ENCODE measurements around the gene LGALS7B.

The LGALS7B gene

DNA sequence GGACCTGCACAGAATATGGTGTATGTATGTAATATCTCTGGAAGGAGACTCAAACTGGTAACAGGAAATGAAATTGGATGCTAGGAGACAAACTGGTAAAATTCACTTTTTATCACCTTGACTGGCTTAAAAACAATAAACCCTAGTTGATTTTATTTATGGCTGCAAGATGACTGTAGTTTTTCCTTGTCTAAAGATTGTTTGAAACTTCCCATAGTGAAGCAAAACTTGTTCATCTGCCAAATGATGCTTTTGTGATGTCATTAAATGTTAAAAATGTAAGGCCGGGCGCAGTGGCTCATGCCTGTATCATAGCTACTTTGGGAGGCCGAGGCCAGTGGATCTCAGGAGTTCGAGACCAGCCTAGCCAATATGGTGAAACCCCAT is 45.1 kb downstream of the LGALS7B start:
- H3K4me3 ChIP-seq (ENCODE audit: low read depth, low read length, poor library complexity, severe bottlenecking), result no peak overlapping the region
- no peaks in the 10 kb centered on the region for H4K20me1 ChIP-seq (ENCODE audit: insufficient read depth, low read length)
- no peak overlapping the region for H3K4me2 ChIP-seq (ENCODE audit: low read length)
- peaks cover 51% of the 10 kb centered on the region for H3K36me3 ChIP-seq (ENCODE audit: insufficient read depth, low read length)
- no peak for TF ChIP-seq EZH2 (IDR thresholded peaks at IDR 0.05; ENCODE audit: borderline replicate concordance, low read length)
- TF ChIP-seq, protein P1, sequence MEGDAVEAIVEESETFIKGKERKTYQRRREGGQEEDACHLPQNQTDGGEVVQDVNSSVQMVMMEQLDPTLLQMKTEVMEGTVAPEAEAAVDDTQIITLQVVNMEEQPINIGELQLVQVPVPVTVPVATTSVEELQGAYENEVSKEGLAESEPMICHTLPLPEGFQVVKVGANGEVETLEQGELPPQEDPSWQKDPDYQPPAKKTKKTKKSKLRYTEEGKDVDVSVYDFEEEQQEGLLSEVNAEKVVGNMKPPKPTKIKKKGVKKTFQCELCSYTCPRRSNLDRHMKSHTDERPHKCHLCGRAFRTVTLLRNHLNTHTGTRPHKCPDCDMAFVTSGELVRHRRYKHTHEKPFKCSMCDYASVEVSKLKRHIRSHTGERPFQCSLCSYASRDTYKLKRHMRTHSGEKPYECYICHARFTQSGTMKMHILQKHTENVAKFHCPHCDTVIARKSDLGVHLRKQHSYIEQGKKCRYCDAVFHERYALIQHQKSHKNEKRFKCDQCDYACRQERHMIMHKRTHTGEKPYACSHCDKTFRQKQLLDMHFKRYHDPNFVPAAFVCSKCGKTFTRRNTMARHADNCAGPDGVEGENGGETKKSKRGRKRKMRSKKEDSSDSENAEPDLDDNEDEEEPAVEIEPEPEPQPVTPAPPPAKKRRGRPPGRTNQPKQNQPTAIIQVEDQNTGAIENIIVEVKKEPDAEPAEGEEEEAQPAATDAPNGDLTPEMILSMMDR (IDR thresholded peaks at IDR 0.05; ENCODE audit: low read length), result no peak
- H3K9me3 ChIP-seq (ENCODE audit: low read length), result no peaks in the 10 kb centered on the region
- no peaks in the 10 kb centered on the region for H3K79me2 ChIP-seq (ENCODE audit: insufficient read depth, low read length)
- no peaks in the 10 kb centered on the region for H3K27me3 ChIP-seq (ENCODE audit: insufficient read depth, low read length)
- no peak overlapping the region for H2AFZ ChIP-seq (ENCODE audit: low read length)
- no peak overlapping the region for H3K9ac ChIP-seq (ENCODE audit: low read length)
- no peaks in the 10 kb centered on the region for H3K9me2 ChIP-seq (ENCODE audit: low read depth, low read length)
- peaks cover 23% of the 10 kb centered on the region for H3K4me1 ChIP-seq (ENCODE audit: insufficient read depth, low read length, severe bottlenecking)
- H3F3A ChIP-seq (ENCODE audit: insufficient read depth, low read length), result peaks cover 17% of the 10 kb centered on the region
- H3K27ac ChIP-seq (ENCODE audit: low read depth, low read length, poor library complexity, severe bottlenecking), result peak overlapping the region; percentile 28

DNA sequence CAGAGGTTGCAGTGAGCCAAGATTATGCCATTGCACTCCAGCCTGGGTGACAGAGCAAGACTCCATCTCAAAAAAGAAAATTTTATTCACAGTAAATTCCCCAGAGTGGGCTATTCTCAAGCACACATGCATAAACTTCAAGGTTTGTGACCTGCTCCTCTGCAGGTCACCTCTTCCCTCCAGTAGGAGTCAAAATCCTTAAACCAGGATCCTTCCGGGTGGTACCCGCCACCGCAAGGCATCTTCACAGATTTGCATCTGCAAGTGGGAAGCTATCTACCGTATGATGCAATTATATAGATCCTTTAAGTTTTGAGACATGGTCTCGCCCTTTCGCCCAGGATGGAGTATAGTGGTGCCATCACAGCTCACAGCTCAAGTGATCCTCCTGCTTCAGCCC is 45.6 kb downstream of the LGALS7B start:
- Histone ChIP-seq H3K9ac (ENCODE audit: low read length) (no peak overlapping the region), H3F3A (ENCODE audit: insufficient read depth, low read length) (peaks cover 17% of the 10 kb centered on the region), H3K4me3 (ENCODE audit: low read depth, low read length, poor library complexity, severe bottlenecking) (no peak overlapping the region), H3K36me3 (ENCODE audit: insufficient read depth, low read length) (peaks cover 54% of the 10 kb centered on the region), H3K9me3 (ENCODE audit: low read length) (no peaks in the 10 kb centered on the region), H3K4me1 (ENCODE audit: insufficient read depth, low read length, severe bottlenecking) (peaks cover 23% of the 10 kb centered on the region), H3K27me3 (ENCODE audit: insufficient read depth, low read length) (no peaks in the 10 kb centered on the region), H3K9me2 (ENCODE audit: low read depth, low read length) (no peaks in the 10 kb centered on the region), H2AFZ (ENCODE audit: low read length) (no peak overlapping the region), H3K79me2 (ENCODE audit: insufficient read depth, low read length) (no peaks in the 10 kb centered on the region), H3K4me2 (ENCODE audit: low read length) (no peak overlapping the region), H4K20me1 (ENCODE audit: insufficient read depth, low read length) (no peaks in the 10 kb centered on the region), H3K27ac (ENCODE audit: low read depth, low read length, poor library complexity, severe bottlenecking) (peak overlapping the region; percentile 28)
- TF ChIP-seq EZH2 (IDR thresholded peaks at IDR 0.05; ENCODE audit: borderline replicate concordance, low read length), result no peak
- TF ChIP-seq, protein P1 (IDR thresholded peaks at IDR 0.05; ENCODE audit: low read length), result no peak

DNA sequence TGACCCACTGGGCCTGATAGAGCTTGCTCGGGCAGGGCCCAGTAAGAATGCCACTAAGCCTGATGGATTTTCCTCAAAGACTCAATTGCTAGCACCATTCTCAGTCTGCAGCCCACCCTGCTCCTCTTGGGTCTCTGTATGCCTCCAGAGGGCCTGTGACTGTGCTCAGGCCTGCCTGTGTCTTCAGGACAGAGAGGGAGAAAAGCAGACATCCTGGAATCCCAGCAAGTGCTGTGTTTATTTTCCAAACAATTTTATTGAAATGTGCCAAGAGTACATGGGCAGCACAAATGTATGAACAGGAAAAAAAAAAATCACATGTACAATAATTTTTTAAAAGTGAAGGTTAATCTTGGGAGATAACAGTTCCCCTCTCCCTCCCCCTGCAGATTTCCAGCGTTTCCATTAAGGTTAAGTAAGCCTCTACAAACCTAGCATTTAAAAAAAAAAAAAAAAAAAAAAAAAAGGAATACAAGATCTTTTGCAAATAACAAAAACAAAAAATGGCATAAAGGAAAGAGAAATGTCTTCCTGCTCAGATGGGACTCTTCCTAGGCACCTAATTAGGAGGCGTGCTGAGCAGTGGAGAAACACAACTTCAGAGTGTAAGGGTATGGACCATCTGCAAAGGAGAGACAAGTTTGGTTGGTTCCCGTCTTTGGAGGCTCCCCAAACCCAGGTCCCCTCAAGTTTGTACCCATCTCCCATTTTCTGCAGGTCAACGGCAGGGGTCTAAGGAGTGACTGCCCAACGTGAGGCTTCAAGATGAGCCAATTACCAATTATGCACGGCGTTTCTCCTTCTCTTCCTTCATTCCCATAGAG is 47.4 kb downstream of the LGALS7B start:
- H3K27me3 ChIP-seq (ENCODE audit: insufficient read depth, low read length), result no peaks in the 10 kb centered on the region
- no peaks in the 10 kb centered on the region for H3K9me2 ChIP-seq (ENCODE audit: low read depth, low read length)
- peaks cover 62% of the 10 kb centered on the region for H3K36me3 ChIP-seq (ENCODE audit: insufficient read depth, low read length)
- no peaks in the 10 kb centered on the region for H4K20me1 ChIP-seq (ENCODE audit: insufficient read depth, low read length)
- H3F3A ChIP-seq (ENCODE audit: insufficient read depth, low read length), result peaks cover 17% of the 10 kb centered on the region
- no peak overlapping the region for H2AFZ ChIP-seq (ENCODE audit: low read length)
- no peak for TF ChIP-seq EZH2 (IDR thresholded peaks at IDR 0.05; ENCODE audit: borderline replicate concordance, low read length)
- TF ChIP-seq, protein P1 (IDR thresholded peaks at IDR 0.05; ENCODE audit: low read length), result no peak
- H3K4me2 ChIP-seq (ENCODE audit: low read length), result no peak overlapping the region
- no peak overlapping the region for H3K9ac ChIP-seq (ENCODE audit: low read length)
- H3K4me3 ChIP-seq (ENCODE audit: low read depth, low read length, poor library complexity, severe bottlenecking), result no peak overlapping the region
- peaks cover 12% of the 10 kb centered on the region for H3K4me1 ChIP-seq (ENCODE audit: insufficient read depth, low read length, severe bottlenecking)
- peak overlapping the region; percentile 16 for H3K27ac ChIP-seq (ENCODE audit: low read depth, low read length, poor library complexity, severe bottlenecking)
- no peaks in the 10 kb centered on the region for H3K9me3 ChIP-seq (ENCODE audit: low read length)
- no peaks in the 10 kb centered on the region for H3K79me2 ChIP-seq (ENCODE audit: insufficient read depth, low read length)

Data from OCI-LY1 (cell line).